Activated CD8-positive, alpha-beta memory T cell treated with anti-CD3 and anti-CD28 coated beads for 1 hour (primary cell): ENCODE results near the gene PARD3.
"Not testable (repeated sequence)": the region's sequence is repeated elsewhere in the genome, so short reads cannot be mapped to it uniquely, and the experiment has no call there.

ENCODE experiments used
- DNase-seq, 2 donors: peaks; one replicate each; pipeline ENCODE4 v3.0.0-alpha.2; 2020; ENCODE audit warnings: low read depth in 1 of 2; ENCODE audit errors: extremely low read depth in 1 of 2

Gene PARD3

GRCh38 chr10:34076443-34076842 lies 738.7 kb downstream of the PARD3 start:
- no peak for DNase-seq

DNA sequence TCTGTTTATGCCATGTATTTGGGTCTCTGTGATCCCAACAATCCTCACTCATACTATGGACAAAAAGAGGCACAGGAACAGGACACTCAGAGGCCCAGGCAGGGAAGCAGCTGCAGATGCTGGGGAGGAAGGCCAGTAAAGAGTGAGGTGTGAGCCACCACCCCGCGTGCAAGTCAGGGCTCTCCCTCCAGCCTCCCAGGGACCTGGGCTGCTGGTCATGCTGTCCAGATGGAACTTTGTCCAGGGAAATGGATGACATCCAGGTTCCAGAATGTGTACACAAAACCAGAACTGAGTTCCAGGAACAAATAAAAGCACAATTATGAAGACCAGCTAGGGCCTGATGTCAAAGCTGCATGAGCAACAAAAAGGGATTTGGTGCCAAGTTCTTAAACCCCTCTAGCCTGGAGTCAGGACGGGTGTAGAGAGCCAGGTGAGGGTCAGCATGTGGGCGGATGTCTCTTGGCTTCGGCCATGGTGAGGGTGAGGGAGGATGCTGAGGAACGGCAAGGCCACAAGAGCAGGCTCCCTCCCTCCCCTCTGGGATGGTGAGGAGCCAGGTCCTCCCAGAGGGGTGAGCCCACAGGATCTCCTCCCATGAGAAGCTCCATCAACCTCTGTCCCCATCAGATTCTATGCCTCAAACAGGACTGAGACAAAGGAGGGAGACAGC lies 739.7 kb downstream of the PARD3 start:
- no peak for DNase-seq

DNA sequence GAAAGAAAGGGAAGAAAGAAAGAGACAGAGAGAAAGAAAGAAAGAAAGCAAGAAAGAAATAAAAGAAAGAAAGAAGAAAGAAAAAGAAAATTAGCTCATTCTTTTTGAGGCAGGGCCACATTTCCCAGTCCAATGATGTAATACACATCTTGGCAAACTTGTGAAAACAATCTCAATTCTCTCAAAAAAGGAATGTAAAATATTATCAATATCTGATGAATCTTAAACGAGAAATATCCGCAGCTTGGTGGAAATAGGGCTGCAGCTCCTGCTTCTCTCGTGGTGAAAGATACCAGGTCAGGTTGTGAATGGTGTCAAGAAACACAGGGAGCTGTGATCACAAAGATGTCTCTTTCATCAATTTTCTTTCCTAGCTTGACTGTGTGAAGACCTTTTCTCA lies 741.0 kb downstream of the PARD3 start:
- no peak for DNase-seq

DNA sequence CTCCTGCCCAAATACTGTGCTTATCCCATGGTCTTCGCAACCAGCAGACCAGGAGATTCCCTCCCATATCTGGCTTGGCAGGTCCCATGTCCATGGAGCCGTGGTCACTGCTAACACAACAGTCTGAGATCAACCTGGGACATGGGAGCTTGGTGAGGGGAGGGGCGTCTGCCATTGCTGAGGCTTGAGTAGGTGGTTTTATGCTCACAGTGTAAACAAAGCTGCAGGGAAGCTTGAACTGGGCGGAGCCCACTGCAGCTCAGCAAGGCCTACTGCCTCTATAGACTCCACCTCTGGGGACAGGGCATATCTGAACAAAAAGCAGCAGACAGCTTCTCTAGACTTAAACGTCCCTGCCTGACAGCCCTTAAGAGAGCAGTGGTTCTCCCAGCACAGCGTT lies 747.4 kb downstream of the PARD3 start:
- DNase-seq: not testable (repeated sequence)

- DNase-seq: no peak
Measured at GRCh38 chr10:34063592-34063991, 751.5 kb downstream of the PARD3 start.

DNA sequence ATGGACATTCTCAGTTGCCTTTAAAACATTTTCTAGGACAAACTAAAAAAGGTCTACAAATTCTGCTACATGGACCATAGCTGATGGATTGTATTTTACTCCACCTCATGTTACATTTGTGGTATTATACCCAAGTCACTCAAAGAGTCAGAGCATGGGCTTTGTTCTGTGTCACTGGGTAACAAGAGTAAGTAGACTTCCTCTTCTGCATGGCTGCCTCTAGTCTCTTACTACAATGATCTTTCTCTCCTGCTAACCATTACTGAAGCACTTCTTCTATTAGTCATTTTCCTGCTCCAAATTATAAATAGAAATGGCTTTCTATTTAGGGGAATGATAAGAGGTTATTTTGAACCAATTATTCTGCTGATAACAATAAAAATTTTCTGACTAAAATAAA lies 753.3 kb downstream of the PARD3 start:
- no peak for DNase-seq
